GM18498 (cell line): ENCODE results near the gene CHRD.
"Not testable (repeated sequence)": the region's sequence is repeated elsewhere in the genome, so short reads cannot be mapped to it uniquely, and the experiment has no call there.

ENCODE experiments used
- ATAC-seq: cut with Tn5 transposase; IDR thresholded peaks from one replicate; pipeline ENCODE4 v1.9.1; 2021; ENCODE audit warnings: mild to moderate bottlenecking, moderate library complexity; ENCODE audit not compliant: unreplicated experiment

CHRD gene

DNA sequence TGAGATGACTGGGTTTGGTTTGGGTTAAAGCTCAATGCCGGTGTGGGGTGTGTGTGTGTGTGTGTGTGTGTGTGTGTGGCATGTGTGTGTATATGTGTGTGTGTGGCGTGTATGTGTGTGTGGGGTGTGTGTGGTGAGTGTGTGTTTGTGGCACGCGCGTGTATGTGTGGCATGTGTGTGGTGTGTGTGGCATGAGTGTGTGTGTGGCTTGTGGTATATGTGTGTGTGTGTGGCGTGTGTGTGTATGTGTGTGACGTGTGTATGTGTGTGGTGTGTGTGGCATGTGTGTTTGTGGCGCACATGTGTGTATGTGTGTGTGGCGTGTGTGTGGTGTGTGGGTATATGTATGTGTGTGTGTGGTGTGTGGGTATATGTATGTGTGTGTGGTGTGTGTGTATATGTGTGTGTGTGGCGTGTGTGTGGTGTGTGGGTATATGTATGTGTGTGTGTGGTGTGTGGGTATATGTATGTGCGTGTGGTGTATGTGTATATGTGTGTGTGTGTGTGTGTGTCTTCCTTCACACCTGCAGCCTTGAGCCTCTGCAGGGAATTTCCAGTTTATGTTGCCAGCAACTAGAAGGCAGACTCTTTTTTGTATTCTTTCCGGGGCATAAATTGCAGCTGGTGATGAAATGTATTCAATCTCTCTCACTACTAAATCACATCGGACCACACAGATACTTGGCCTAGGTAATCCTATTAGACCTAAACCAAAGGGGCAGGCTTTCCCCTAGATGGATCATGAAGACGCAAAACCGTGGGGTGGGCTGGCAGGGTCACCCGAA lies 34.8 kb downstream of the CHRD start:
- no peak for ATAC-seq

DNA sequence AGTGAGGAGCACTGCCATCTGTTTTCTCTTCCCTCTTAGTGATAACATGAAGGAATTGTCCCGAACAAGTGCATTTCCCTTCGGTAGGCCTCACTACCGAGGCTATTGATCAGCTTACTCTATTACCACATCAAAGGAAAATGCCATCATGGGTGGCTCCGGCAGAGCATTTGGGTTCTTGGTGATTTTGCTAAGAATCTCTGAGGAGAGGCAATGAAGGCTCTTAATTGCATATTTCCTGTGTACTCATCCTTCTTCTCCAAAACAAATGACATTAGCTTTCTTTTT lies 35.3 kb downstream of the CHRD start:
- no peak for ATAC-seq

DNA sequence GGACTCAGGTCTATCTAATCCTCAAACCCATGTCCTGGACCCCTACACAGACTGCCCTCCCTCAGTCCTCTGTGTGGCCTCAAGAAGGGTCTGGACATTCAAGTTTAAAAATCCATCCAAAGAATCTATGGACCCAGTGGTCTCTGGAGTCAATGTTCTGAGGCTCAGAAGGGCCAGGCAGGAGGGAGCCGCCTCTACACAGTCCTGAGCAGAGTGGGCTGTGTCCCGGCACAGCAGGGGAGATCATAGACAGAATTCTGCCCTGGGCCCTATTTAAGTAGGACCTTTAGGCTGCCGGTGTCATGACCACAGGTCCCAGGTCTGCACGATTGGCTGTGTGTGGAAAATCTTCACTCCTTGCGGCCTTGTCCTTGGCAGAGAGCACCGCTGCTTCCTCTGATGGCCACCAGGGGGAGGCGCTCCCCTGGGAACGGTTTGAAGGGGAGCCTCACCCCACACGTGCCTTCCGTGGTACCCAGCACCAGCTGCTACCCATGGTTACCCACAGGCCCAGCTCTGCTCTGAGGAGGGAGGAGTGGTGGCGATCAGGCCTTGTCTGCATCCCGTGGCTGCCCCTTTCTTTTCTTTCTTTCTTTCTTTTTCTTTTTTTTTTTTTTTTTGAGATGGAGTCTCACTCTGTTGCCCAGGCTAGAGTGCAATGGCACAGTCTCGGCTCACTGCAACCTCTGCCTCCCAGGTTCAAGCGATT lies 37.9 kb downstream of the CHRD start:
- peak; percentile 87 for ATAC-seq

DNA sequence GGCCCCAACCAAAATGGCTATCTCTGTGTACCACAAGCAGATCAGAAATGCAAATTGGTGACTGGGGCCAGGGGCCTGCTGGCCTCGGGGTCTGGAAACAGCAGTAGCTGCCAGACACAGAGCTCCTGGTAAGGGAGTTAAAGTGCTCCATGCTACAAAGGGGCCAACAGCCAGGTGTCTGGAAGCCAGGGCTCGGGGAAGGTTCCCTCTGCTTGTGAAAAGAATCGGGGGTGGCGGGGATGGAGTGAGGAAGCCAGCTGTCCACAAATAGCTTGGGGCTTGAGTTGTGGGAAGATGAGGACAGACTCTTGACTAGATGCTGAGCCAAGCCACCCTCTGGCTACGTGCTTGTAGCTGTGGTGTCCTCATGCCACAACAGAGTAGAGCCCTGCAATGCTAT lies 39.3 kb downstream of the CHRD start:
- ATAC-seq: no peak

DNA sequence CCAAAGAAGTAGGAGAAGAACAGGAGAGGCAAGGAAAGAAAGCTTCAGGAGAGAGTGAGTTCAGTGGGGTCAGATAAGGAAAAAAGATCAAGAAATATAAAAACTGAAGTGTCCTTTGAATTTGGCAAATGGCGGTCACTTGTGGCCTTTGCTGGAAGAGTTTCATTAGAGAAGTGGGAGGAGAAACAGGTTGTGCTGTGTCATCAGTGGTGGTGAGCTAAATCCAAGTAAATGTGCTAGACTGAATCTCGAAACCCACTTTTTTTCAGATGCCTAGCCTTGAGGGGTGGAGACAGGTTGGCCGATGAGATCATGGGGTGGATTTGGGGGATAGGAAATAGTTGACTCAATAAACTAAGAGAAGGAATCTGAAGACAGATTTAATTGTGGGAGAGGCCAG lies 43.7 kb downstream of the CHRD start:
- ATAC-seq: no peak

DNA sequence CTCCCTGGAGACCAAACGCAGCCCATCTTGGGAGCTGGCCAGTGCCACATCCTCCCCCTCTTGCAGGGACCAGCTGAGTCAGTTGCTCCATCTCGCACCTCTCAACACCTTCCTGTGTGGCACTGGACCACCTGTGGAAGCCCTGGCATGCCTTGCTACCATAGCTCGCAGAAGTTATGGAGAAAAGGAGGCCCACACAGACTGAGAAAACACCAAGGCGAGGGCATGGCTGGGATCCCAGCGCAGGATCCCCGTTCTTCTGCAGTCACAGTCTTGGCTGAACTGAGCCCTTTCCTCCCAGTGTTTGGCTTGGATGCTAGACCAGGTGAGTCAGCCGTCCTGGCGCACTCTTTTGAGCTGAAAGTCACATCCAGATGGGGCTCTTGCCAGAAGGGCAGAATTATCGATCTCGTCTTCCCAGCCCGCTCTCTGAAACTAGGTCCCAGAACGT lies 46.9 kb downstream of the CHRD start:
- no peak for ATAC-seq

DNA sequence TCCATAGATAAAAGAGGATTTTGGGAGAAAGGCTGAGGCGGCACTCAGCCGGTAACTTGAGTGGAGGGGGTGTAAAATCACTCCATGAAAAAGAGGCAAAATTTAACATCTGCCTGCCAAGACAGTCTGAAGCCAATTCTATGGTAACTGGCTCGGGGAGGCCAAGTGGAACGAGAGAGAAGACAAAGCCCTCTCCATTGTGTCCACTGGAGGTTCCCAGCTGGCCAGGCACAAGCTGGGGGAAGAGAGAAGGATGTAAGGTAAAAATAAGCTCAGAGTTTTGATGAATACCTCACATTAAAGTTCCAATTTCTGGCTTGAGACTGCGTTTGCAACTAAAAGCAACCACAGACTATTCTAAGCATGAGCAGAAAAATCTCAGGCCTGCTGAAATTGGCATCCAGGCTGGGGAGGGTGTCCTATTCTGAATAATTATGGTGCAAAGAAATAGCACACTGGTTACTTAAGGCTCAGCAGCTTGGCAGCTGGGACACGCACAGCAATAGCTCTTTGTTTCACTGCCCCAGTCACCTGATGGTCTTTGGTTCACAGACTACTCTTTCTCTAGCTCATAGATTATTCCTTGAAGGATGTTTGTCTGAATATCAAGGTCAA lies 48.8 kb downstream of the CHRD start:
- ATAC-seq: no peak

DNA sequence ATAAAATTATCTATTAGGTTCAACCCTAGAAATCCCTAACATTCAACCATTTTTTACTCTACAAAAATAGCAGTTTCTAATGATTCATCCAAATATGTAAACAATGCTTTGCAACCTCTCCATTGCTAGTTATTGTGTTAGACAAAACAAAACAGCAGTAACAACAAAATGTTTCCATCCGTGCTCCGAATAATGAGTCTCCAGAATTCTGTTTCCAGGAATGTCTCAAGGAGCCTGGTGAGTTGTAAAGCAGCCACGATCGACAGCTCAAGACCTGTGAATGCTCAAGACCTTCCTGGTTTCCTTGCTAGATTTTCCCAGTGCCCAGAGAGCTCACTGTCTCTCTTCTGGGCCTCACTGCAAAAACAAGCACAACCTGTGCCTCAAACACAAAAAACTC lies 49.9 kb downstream of the CHRD start:
- no peak for ATAC-seq

DNA sequence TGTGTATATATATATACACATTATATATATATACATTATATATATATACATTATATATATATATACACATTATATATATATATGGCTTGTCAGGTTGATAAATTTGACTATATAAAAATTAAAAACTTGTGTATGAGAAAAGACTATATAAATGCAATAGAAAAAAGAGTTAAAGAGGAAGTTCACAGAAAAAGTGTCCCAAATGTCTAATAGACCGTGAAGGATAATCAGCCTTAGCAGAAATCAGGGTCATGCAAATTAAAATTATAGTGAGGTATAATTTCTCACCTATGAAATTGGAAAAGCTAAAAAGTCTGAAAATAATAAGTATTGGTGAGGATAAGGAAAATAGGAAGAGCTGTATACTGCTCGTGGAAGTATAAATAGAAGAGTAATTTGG lies 51.1 kb downstream of the CHRD start:
- no peak for ATAC-seq

DNA sequence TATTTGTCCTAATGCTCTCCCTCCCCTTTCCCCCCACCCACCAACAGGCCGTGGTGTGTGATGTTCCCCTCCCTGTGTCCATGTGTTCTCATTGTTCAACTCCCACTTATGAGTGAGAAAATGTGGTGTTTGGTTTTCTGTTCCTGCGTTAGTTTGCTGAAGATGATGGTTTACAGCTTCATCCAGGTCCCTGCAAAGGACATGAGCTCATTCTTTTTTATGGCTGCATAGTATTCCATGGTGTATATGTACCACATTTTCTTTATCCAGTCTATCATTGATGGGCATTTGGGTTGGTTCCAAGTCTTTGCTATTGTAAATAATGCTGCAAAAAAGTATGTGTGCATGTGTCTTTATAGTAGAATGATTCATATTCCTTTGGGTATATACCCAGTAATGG lies 53.3 kb downstream of the CHRD start:
- ATAC-seq: not testable (repeated sequence)

DNA sequence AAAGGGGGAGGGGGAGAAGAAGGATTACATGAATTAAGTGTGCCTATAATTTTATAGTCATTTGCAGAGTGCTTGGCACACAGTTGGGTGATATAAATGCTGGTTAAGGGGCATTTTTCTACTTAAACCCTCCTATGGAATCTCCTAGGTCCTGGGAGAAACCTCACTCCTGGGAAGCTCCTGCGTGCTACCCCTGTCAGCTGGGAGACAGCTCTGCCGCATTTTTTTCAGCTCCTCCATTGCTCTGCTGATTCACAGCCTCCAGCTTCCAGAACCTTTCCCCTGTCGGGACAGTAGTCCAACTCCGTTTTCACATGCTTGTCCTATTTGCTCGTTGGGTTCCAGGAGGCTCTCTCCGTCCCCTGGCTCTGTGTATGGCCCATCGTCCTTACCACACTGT lies 59.2 kb downstream of the CHRD start:
- no peak for ATAC-seq
